Measurements from ENCODE around the gene CYP4F2.
"Not testable (repeated sequence)": the region's sequence is repeated elsewhere in the genome, so short reads cannot be mapped to it uniquely, and the experiment has no call there.

Gene CYP4F2

GRCh38 chr19:15893477-15893876, 4.4 kb downstream of the CYP4F2 start:
- DNase-seq (ENCODE audit: low read depth, low spot score) = no peak
- no peak overlapping the region for H3K27ac ChIP-seq
- no peaks in the 10 kb centered on the region for H3K36me3 ChIP-seq (ENCODE audit: insufficient read depth, low read length)
- TF ChIP-seq POLR2AphosphoS5 (IDR thresholded peaks at IDR 0.05; ENCODE audit: borderline replicate concordance, low read depth, low read length) = no peak
- no peak for TF ChIP-seq FOXP2 (optimal IDR thresholded peaks at IDR 0.05; ENCODE audit: control extremely low read depth, extremely low read length, insufficient read depth)
- no peak for TF ChIP-seq EZH2 (IDR thresholded peaks at IDR 0.05)
- H3K9ac ChIP-seq (ENCODE audit: insufficient read length) = no peak overlapping the region
- no peak overlapping the region for H3K4me3 ChIP-seq
- no peaks in the 10 kb centered on the region for H3K9me3 ChIP-seq (ENCODE audit: low read depth, low read length)

GRCh38 chr19:15892012-15892411, 5.9 kb downstream of the CYP4F2 start:
- no peak for DNase-seq (ENCODE audit: low read depth, low spot score)
- no peak overlapping the region for H3K9ac ChIP-seq (ENCODE audit: insufficient read length)
- H3K4me3 ChIP-seq = no peak overlapping the region
- TF ChIP-seq POLR2AphosphoS5 (IDR thresholded peaks at IDR 0.05; ENCODE audit: borderline replicate concordance, low read depth, low read length) (no peak), FOXP2 (optimal IDR thresholded peaks at IDR 0.05; ENCODE audit: control extremely low read depth, extremely low read length, insufficient read depth) (no peak), EZH2 (IDR thresholded peaks at IDR 0.05) (no peak)
- H3K36me3 ChIP-seq (ENCODE audit: insufficient read depth, low read length) = no peaks in the 10 kb centered on the region
- H3K27ac ChIP-seq = no peak overlapping the region
- no peaks in the 10 kb centered on the region for H3K9me3 ChIP-seq (ENCODE audit: low read depth, low read length)

- Histone ChIP-seq H3K36me3 (ENCODE audit: insufficient read depth, low read length) (no peaks in the 10 kb centered on the region), H3K4me3 (no peak overlapping the region), H3K9ac (ENCODE audit: insufficient read length) (no peak overlapping the region), H3K27ac (no peak overlapping the region), H3K9me3 (ENCODE audit: low read depth, low read length) (no peaks in the 10 kb centered on the region)
- no peak for DNase-seq (ENCODE audit: low read depth, low spot score)
- no peak for TF ChIP-seq FOXP2 (optimal IDR thresholded peaks at IDR 0.05; ENCODE audit: control extremely low read depth, extremely low read length, insufficient read depth)
- no peak for TF ChIP-seq POLR2AphosphoS5 (IDR thresholded peaks at IDR 0.05; ENCODE audit: borderline replicate concordance, low read depth, low read length)
- TF ChIP-seq EZH2 (IDR thresholded peaks at IDR 0.05) = no peak
These were observed 6.4 kb downstream of the CYP4F2 start for GRCh38 chr19:15891434-15891833.

GRCh38 chr19:15889339-15889738, 8.5 kb downstream of the CYP4F2 start:
- H3K9ac ChIP-seq (ENCODE audit: insufficient read length); H3K9me3 ChIP-seq (ENCODE audit: low read depth, low read length); H3K4me3 ChIP-seq; DNase-seq (ENCODE audit: low read depth, low spot score); H3K36me3 ChIP-seq (ENCODE audit: insufficient read depth, low read length); H3K27ac ChIP-seq: not testable (repeated sequence)

GRCh38 chr19:15885919-15886318, 12.0 kb downstream of the CYP4F2 start:
- no peak overlapping the region for H3K4me3 ChIP-seq
- TF ChIP-seq POLR2AphosphoS5 (IDR thresholded peaks at IDR 0.05; ENCODE audit: borderline replicate concordance, low read depth, low read length) (no peak), FOXP2 (optimal IDR thresholded peaks at IDR 0.05; ENCODE audit: control extremely low read depth, extremely low read length, insufficient read depth) (no peak), EZH2 (IDR thresholded peaks at IDR 0.05) (no peak)
- no peak overlapping the region for H3K27ac ChIP-seq
- H3K36me3 ChIP-seq (ENCODE audit: insufficient read depth, low read length) = no peaks in the 10 kb centered on the region
- no peak overlapping the region for H3K9ac ChIP-seq (ENCODE audit: insufficient read length)
- DNase-seq (ENCODE audit: low read depth, low spot score) = no peak
- no peaks in the 10 kb centered on the region for H3K9me3 ChIP-seq (ENCODE audit: low read depth, low read length)

GRCh38 chr19:15885167-15885566, 12.7 kb downstream of the CYP4F2 start:
- TF ChIP-seq EZH2 (IDR thresholded peaks at IDR 0.05) (no peak), FOXP2 (optimal IDR thresholded peaks at IDR 0.05; ENCODE audit: control extremely low read depth, extremely low read length, insufficient read depth) (no peak), POLR2AphosphoS5 (IDR thresholded peaks at IDR 0.05; ENCODE audit: borderline replicate concordance, low read depth, low read length) (no peak)
- H3K9me3 ChIP-seq (ENCODE audit: low read depth, low read length) = no peaks in the 10 kb centered on the region
- H3K4me3 ChIP-seq = no peak overlapping the region
- no peak for DNase-seq (ENCODE audit: low read depth, low spot score)
- H3K36me3 ChIP-seq (ENCODE audit: insufficient read depth, low read length) = no peaks in the 10 kb centered on the region
- no peak overlapping the region for H3K9ac ChIP-seq (ENCODE audit: insufficient read length)
- no peak overlapping the region for H3K27ac ChIP-seq

GRCh38 chr19:15883329-15883728, 14.5 kb downstream of the CYP4F2 start:
- not testable (repeated sequence) for H3K36me3 ChIP-seq (ENCODE audit: insufficient read depth, low read length); H3K4me3 ChIP-seq; DNase-seq (ENCODE audit: low read depth, low spot score); H3K9me3 ChIP-seq (ENCODE audit: low read depth, low read length); H3K9ac ChIP-seq (ENCODE audit: insufficient read length); H3K27ac ChIP-seq

GRCh38 chr19:15874821-15875474, 22.9 kb downstream of the CYP4F2 start:
- Histone ChIP-seq H3K4me3 (no peak overlapping the region), H3K36me3 (ENCODE audit: insufficient read depth, low read length) (no peaks in the 10 kb centered on the region), H3K9me3 (ENCODE audit: low read depth, low read length) (no peaks in the 10 kb centered on the region), H3K9ac (ENCODE audit: insufficient read length) (no peak overlapping the region), H3K27ac (no peak overlapping the region)
- DNase-seq (ENCODE audit: low read depth, low spot score) = no peak
- TF ChIP-seq FOXP2 (optimal IDR thresholded peaks at IDR 0.05; ENCODE audit: control extremely low read depth, extremely low read length, insufficient read depth) (no peak), EZH2 (IDR thresholded peaks at IDR 0.05) (no peak), POLR2AphosphoS5 (IDR thresholded peaks at IDR 0.05; ENCODE audit: borderline replicate concordance, low read depth, low read length) (no peak)

- not testable (repeated sequence) for H3K36me3 ChIP-seq (ENCODE audit: insufficient read depth, low read length); H3K27ac ChIP-seq
These were observed 24.1 kb downstream of the CYP4F2 start for GRCh38 chr19:15873771-15874170.

More at GRCh38 chr19:15873771-15874170, 24.1 kb downstream of the CYP4F2 start:
- not testable (repeated sequence) for DNase-seq (ENCODE audit: low read depth, low spot score); H3K4me3 ChIP-seq; H3K9ac ChIP-seq (ENCODE audit: insufficient read length); H3K9me3 ChIP-seq (ENCODE audit: low read depth, low read length)

All from SK-N-MC (cell line).